ENCODE measurements around the gene RTN4R.

Gene RTN4R

GRCh38 chr22:20192972-20193760, 75.0 kb downstream of the RTN4R start:
- Histone ChIP-seq H3K4me3 (ENCODE audit: low read depth, low read length) (no peak overlapping the region), H3K27me3 (replicated peaks) (peaks cover 3% of the 10 kb centered on the region), H3K36me3 (replicated peaks) (no peaks in the 10 kb centered on the region), H3K27ac (no peak overlapping the region)
- no peak for DNase-seq
- in situ Hi-C loops (cut with HindIII; ENCODE audit: low pct_ligation_motif_present, low sequenced_read_pairs) = no loop called here
- TF ChIP-seq CTCF (IDR thresholded peaks at IDR 0.05; ENCODE audit: low read depth, low read length, missing control alignments) = no peak

GRCh38 chr22:20192293-20192971, 75.7 kb downstream of the RTN4R start:
- no peak overlapping the region for H3K4me3 ChIP-seq (ENCODE audit: low read depth, low read length)
- H3K27ac ChIP-seq = no peak overlapping the region
- in situ Hi-C loops (cut with HindIII; ENCODE audit: low pct_ligation_motif_present, low sequenced_read_pairs) = no loop called here
- H3K27me3 ChIP-seq (replicated peaks) = peaks cover 3% of the 10 kb centered on the region
- DNase-seq = no peak
- no peaks in the 10 kb centered on the region for H3K36me3 ChIP-seq (replicated peaks)
- TF ChIP-seq CTCF (IDR thresholded peaks at IDR 0.05; ENCODE audit: low read depth, low read length, missing control alignments) = no peak

GRCh38 chr22:20191803-20192202, 76.3 kb downstream of the RTN4R start:
- no peak for DNase-seq
- H3K36me3 ChIP-seq (replicated peaks) = no peaks in the 10 kb centered on the region
- H3K4me3 ChIP-seq (ENCODE audit: low read depth, low read length) = no peak overlapping the region
- in situ Hi-C loops (cut with HindIII; ENCODE audit: low pct_ligation_motif_present, low sequenced_read_pairs) = no loop called here
- peaks cover 3% of the 10 kb centered on the region for H3K27me3 ChIP-seq (replicated peaks)
- H3K27ac ChIP-seq = no peak overlapping the region
- TF ChIP-seq CTCF (IDR thresholded peaks at IDR 0.05; ENCODE audit: low read depth, low read length, missing control alignments) = no peak
